ENCODE measurements around the gene ZRANB1. TPM values are rescaled to one million over a fixed set of nuclear protein-coding genes. Genes with fewer than 3 reads are reported as not detected.

The ZRANB1 gene
- total and polyA plus RNA-seq, 10 of the 15 experiments (the other 5 are each of a cell fraction or from before 2014, with no cell fraction given), result 1.7 to 11.8 (median 6.2) TPM

DNA sequence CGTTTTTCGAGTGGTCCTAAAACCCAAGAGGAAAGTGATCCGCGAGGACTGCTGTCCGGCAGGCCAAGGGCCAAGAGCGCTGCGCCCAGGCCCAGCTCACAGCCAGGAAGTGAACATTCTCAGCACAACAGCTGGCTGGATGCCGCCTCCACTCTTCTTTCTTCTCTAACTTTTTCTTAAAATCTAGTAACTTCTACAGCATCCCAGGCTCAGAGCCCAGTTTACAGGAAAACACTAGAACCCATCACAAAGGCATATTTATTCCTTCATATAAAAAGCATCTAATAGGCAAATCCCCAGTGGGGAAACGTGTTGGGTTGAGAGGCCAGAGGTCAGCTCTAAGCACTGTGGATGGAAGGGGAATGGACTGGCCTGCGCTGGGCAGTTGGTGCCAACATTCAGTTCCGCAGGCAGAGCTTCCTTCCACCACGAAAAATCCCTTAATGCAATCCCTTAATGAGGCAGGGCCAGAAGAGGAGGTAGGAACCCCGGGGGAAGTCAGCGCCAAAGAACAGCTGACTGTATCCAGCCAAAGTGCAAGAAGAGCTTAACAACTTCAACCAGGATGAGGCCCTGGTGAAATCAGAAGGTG is 74.8 kb downstream of the ZRANB1 start (continued):
- TF ChIP-seq ATF2 (IDR thresholded peaks at IDR 0.05; ENCODE audit: low read length) (no peak), JUNB (IDR thresholded peaks at IDR 0.05) (no peak), ETV6 (conservative IDR thresholded peaks at IDR 0.05 in 1 of 2, IDR thresholded peaks at IDR 0.05 in 1 of 2; ENCODE audit: borderline replicate concordance in 1 of 2, low read depth in 1 of 2) (no peak), ZNF217 (IDR thresholded peaks at IDR 0.05) (no peak), TCF3 (IDR thresholded peaks at IDR 0.05; ENCODE audit: borderline replicate concordance, insufficient read depth, low read depth, low read length) (no peak), MXI1 (IDR thresholded peaks at IDR 0.05; ENCODE audit: low read depth, low read length) (no peak), CREB1 (IDR thresholded peaks at IDR 0.05; ENCODE audit: low read depth) (no peak), FOXM1 (IDR thresholded peaks at IDR 0.05; ENCODE audit: low read depth, low read length) (no peak)
- TF ChIP-seq, protein P1, sequence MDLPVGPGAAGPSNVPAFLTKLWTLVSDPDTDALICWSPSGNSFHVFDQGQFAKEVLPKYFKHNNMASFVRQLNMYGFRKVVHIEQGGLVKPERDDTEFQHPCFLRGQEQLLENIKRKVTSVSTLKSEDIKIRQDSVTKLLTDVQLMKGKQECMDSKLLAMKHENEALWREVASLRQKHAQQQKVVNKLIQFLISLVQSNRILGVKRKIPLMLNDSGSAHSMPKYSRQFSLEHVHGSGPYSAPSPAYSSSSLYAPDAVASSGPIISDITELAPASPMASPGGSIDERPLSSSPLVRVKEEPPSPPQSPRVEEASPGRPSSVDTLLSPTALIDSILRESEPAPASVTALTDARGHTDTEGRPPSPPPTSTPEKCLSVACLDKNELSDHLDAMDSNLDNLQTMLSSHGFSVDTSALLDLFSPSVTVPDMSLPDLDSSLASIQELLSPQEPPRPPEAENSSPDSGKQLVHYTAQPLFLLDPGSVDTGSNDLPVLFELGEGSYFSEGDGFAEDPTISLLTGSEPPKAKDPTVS (IDR thresholded peaks at IDR 0.05; ENCODE audit: low read depth, low read length), result no peak
